K562 (cell line): ENCODE measurements around the gene WFDC13. TPM values are rescaled to one million over a fixed set of nuclear protein-coding genes. Genes with fewer than 3 reads are reported as not detected.

Experiments
- BACH1 ChIP-seq: fragments of 200-800 bp; sonication (Bioruptor generic); IDR thresholded peaks from 2 replicates; pipeline ENCODE4 v1.6.1; 2016; ENCODE audit warnings: missing genetic modification characterization, missing compliant biosample characterization
- GTF2A2 ChIP-seq: IDR thresholded peaks from 2 replicates; pipeline ENCODE4 v1.6.1; 2016; ENCODE audit warnings: mild to moderate bottlenecking, missing genetic modification characterization, missing compliant biosample characterization
- ZNF695 ChIP-seq: fragments of 450-650 bp; formaldehyde crosslinking; IDR thresholded peaks from 2 replicates; pipeline ENCODE4 v1.4.0; 2020; ENCODE audit warnings: mild to moderate bottlenecking, moderate library complexity
- microRNA-seq: library from miRNA; unstranded; fragments of <30 nt; microRNA quantifications from one replicate; pipeline ENCODE4, GENCODE V29; 2018; ENCODE audit warnings: borderline microRNAs expressed
- polyA plus RNA-seq, 8 experiments: library from polyadenylated mRNA; depleted of rRNA in 4 of 8; stranded (reverse) in 5 of 8; unstranded in 3 of 8; fragments of >200 nt; fragmentation: Nextera tagmentation in 2 of 8; fragmentation: Illumina TruSeq in 1 of 8; extraction: Ambion mirVana in 2 of 8; extraction: Trizol in 1 of 8; gene quantifications; 2 replicates each; pipeline versions ENCODE4 v1.2.1 to v1.2.3, GENCODE V29; 2011 to 2014; ENCODE audit warnings: inconsistent platforms in 1 of 8, missing spikeins in 1 of 8
- small RNA-seq: library from RNA; depleted of rRNA; stranded (forward); fragments of <200 nt; gene quantifications from one replicate; pipeline ENCODE3, GENCODE V24; 2014
- total RNA-seq, 7 experiments: library from RNA; depleted of rRNA in 6 of 7; stranded (reverse); fragments of >200 nt in 6 of 7; fragmentation: Illumina TruSeq in 2 of 7; extraction: Trizol in 2 of 7; gene quantifications; 2 replicates each; pipeline versions ENCODE4 v1.2.1 to v1.2.3, GENCODE V29; 2011 to 2021; ENCODE audit warnings: low replicate concordance in 1 of 7
- TF ChIP-seq, protein P1 (sequence below): fragments of 450-650 bp; IDR thresholded peaks from 2 replicates; pipeline ENCODE4 v1.6.1; 2018; ENCODE audit warnings: mild to moderate bottlenecking, low read depth; ENCODE audit not compliant: partially characterized antibody

WFDC13 gene
- total and polyA plus RNA-seq, 9 of the 15 experiments (the other 6 are each of a cell fraction or from before 2014, with no cell fraction given), result not detected

DNA sequence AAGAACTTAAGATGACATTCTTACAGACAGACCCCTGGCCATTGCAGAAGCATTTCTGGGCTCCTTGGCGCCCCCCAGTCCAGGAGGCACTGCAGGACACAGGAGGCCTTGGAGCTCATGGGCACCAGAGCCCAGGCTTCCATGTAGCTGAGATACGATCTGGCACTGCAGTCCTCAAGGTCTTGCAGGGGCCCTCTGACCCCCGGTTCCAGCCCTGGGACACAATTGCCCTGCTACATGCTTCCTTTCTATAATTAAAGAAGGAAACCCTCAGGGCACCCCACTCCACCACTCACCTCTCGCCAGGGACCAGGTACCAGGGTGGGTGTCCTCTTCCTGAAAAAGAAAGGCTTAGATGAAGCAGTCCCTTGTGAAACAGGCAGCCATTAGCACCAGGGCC lies 56.3 kb downstream of the WFDC13 start (continued):
- TF ChIP-seq, protein P1, sequence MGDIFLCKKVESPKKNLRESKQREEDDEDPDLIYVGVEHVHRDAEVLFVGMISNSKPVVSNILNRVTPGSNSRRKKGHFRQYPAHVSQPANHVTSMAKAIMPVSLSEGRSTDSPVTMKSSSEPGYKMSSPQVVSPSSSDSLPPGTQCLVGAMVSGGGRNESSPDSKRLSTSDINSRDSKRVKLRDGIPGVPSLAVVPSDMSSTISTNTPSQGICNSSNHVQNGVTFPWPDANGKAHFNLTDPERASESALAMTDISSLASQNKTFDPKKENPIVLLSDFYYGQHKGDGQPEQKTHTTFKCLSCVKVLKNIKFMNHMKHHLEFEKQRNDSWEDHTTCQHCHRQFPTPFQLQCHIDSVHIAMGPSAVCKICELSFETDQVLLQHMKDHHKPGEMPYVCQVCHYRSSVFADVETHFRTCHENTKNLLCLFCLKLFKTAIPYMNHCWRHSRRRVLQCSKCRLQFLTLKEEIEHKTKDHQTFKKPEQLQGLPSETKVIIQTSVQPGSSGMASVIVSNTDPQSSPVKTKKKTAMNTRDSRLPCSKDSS, result no peak
- TF ChIP-seq ZNF695 (CRISPR knock-in tag) (no peak), BACH1 (tag) (no peak), GTF2A2 (tag) (no peak)
- TF ChIP-seq, all 486 proteins: peak for 0

Small RNAs within 50 kb of the gene (microRNA-seq; reads per million reads assigned to microRNA genes)
- not detected for gene MIR3617

Small RNAs within 50 kb of the gene (small RNA-seq; reads per million reads assigned to genes)
- gene MIR3617 (not detected), gene SPINT5P (not detected)

Other genes starting within 250 kb of the WFDC13 start
Only the 7 nearest of the 23 such genes appear.
- gene WFDC10A, start 72.3 kb upstream of the WFDC13 start, total RNA-seq (2014; rRNA removed), result not detected in 2 replicates
- not detected in 2 replicates for gene WFDC10A, start 72.3 kb upstream of the WFDC13 start, total RNA-seq (2014; rRNA removed; fragmentation: Illumina TruSeq; extraction: Trizol)
- gene WFDC10A, start 72.3 kb upstream of the WFDC13 start, total RNA-seq (2015; rRNA removed; fragmentation: Illumina TruSeq; extraction: Trizol), result not detected in 2 replicates
- gene WFDC10A, start 72.3 kb upstream of the WFDC13 start, total RNA-seq (2021), result not detected in 2 replicates
- gene WFDC10A, start 72.3 kb upstream of the WFDC13 start, polyA plus RNA-seq (2011; rRNA removed), result not detected in 2 replicates
- gene WFDC10A, start 72.3 kb upstream of the WFDC13 start, polyA plus RNA-seq (2014; fragmentation: Illumina TruSeq; extraction: Trizol), result not detected in 2 replicates
- gene WFDC10A, start 72.3 kb upstream of the WFDC13 start, polyA plus RNA-seq (2014; fragmentation: Nextera tagmentation; extraction: Ambion mirVana), result not detected
- gene WFDC10A, start 72.3 kb upstream of the WFDC13 start, polyA plus RNA-seq (2014; rRNA removed), result not detected in 2 replicates
- not detected in 2 replicates for gene WFDC9, start 70.8 kb upstream of the WFDC13 start, total RNA-seq (2014; rRNA removed)
- not detected in 2 replicates for gene WFDC9, start 70.8 kb upstream of the WFDC13 start, total RNA-seq (2014; rRNA removed; fragmentation: Illumina TruSeq; extraction: Trizol)
- not detected in 2 replicates for gene WFDC9, start 70.8 kb upstream of the WFDC13 start, total RNA-seq (2015; rRNA removed; fragmentation: Illumina TruSeq; extraction: Trizol)
- not detected in 2 replicates for gene WFDC9, start 70.8 kb upstream of the WFDC13 start, total RNA-seq (2021)
- not detected in 2 replicates for gene WFDC9, start 70.8 kb upstream of the WFDC13 start, polyA plus RNA-seq (2011; rRNA removed)
- gene WFDC9, start 70.8 kb upstream of the WFDC13 start, polyA plus RNA-seq (2014; fragmentation: Illumina TruSeq; extraction: Trizol), result not detected in 2 replicates
- not detected for gene WFDC9, start 70.8 kb upstream of the WFDC13 start, polyA plus RNA-seq (2014; fragmentation: Nextera tagmentation; extraction: Ambion mirVana)
- not detected in 2 replicates for gene WFDC9, start 70.8 kb upstream of the WFDC13 start, polyA plus RNA-seq (2014; rRNA removed)
- gene WFDC11, start 31.8 kb upstream of the WFDC13 start, total RNA-seq (2014; rRNA removed), result not detected in 2 replicates
- not detected in 2 replicates for gene WFDC11, start 31.8 kb upstream of the WFDC13 start, total RNA-seq (2014; rRNA removed; fragmentation: Illumina TruSeq; extraction: Trizol)
- gene WFDC11, start 31.8 kb upstream of the WFDC13 start, total RNA-seq (2015; rRNA removed; fragmentation: Illumina TruSeq; extraction: Trizol), result not detected in 2 replicates
- not detected in 2 replicates for gene WFDC11, start 31.8 kb upstream of the WFDC13 start, total RNA-seq (2021)
- not detected in 2 replicates for gene WFDC11, start 31.8 kb upstream of the WFDC13 start, polyA plus RNA-seq (2011; rRNA removed)
- gene WFDC11, start 31.8 kb upstream of the WFDC13 start, polyA plus RNA-seq (2014; fragmentation: Illumina TruSeq; extraction: Trizol), result not detected in 2 replicates
- gene WFDC11, start 31.8 kb upstream of the WFDC13 start, polyA plus RNA-seq (2014; fragmentation: Nextera tagmentation; extraction: Ambion mirVana), result not detected
- gene WFDC11, start 31.8 kb upstream of the WFDC13 start, polyA plus RNA-seq (2014; rRNA removed), result not detected in 2 replicates
- gene WFDC10B, start 3.0 kb downstream of the WFDC13 start, total RNA-seq (2014; rRNA removed), result not detected in 2 replicates
- not detected in 2 replicates for gene WFDC10B, start 3.0 kb downstream of the WFDC13 start, total RNA-seq (2014; rRNA removed; fragmentation: Illumina TruSeq; extraction: Trizol)
- not detected in 2 replicates for gene WFDC10B, start 3.0 kb downstream of the WFDC13 start, total RNA-seq (2015; rRNA removed; fragmentation: Illumina TruSeq; extraction: Trizol)
- gene WFDC10B, start 3.0 kb downstream of the WFDC13 start, total RNA-seq (2021), result not detected in 2 replicates
- gene WFDC10B, start 3.0 kb downstream of the WFDC13 start, polyA plus RNA-seq (2011; rRNA removed), result not detected in 2 replicates
- gene WFDC10B, start 3.0 kb downstream of the WFDC13 start, polyA plus RNA-seq (2014; fragmentation: Illumina TruSeq; extraction: Trizol), result not detected in 2 replicates
- gene WFDC10B, start 3.0 kb downstream of the WFDC13 start, polyA plus RNA-seq (2014; fragmentation: Nextera tagmentation; extraction: Ambion mirVana), result not detected
- not detected in 2 replicates for gene WFDC10B, start 3.0 kb downstream of the WFDC13 start, polyA plus RNA-seq (2014; rRNA removed)
- not detected in 2 replicates for gene SPINT4, start 20.3 kb downstream of the WFDC13 start, total RNA-seq (2014; rRNA removed)
- not detected in 2 replicates for gene SPINT4, start 20.3 kb downstream of the WFDC13 start, total RNA-seq (2014; rRNA removed; fragmentation: Illumina TruSeq; extraction: Trizol)
- not detected in 2 replicates for gene SPINT4, start 20.3 kb downstream of the WFDC13 start, total RNA-seq (2015; rRNA removed; fragmentation: Illumina TruSeq; extraction: Trizol)
- gene SPINT4, start 20.3 kb downstream of the WFDC13 start, total RNA-seq (2021), result not detected in 2 replicates
- gene SPINT4, start 20.3 kb downstream of the WFDC13 start, polyA plus RNA-seq (2011; rRNA removed), result not detected in 2 replicates
- not detected in 2 replicates for gene SPINT4, start 20.3 kb downstream of the WFDC13 start, polyA plus RNA-seq (2014; fragmentation: Illumina TruSeq; extraction: Trizol)
- gene SPINT4, start 20.3 kb downstream of the WFDC13 start, polyA plus RNA-seq (2014; fragmentation: Nextera tagmentation; extraction: Ambion mirVana), result not detected
- gene SPINT4, start 20.3 kb downstream of the WFDC13 start, polyA plus RNA-seq (2014; rRNA removed), result not detected in 2 replicates
- gene WFDC3, start 89.8 kb downstream of the WFDC13 start, total RNA-seq (2014; rRNA removed), result not detected in 2 replicates
- gene WFDC3, start 89.8 kb downstream of the WFDC13 start, total RNA-seq (2014; rRNA removed; fragmentation: Illumina TruSeq; extraction: Trizol), result not detected in 2 replicates
- gene WFDC3, start 89.8 kb downstream of the WFDC13 start, total RNA-seq (2015; rRNA removed; fragmentation: Illumina TruSeq; extraction: Trizol), result not detected in 2 replicates
- gene WFDC3, start 89.8 kb downstream of the WFDC13 start, total RNA-seq (2021), result 0.45 TPM in 1 of 2 replicates, not detected in the other
- not detected in 2 replicates for gene WFDC3, start 89.8 kb downstream of the WFDC13 start, polyA plus RNA-seq (2011; rRNA removed)
- gene WFDC3, start 89.8 kb downstream of the WFDC13 start, polyA plus RNA-seq (2014; fragmentation: Illumina TruSeq; extraction: Trizol), result not detected in 2 replicates
- gene WFDC3, start 89.8 kb downstream of the WFDC13 start, polyA plus RNA-seq (2014; fragmentation: Nextera tagmentation; extraction: Ambion mirVana), result under 1 TPM in 1 of 2 experiments, not detected in 1; 0.28 TPM
- 0.85 TPM in 1 of 2 replicates, not detected in the other for gene WFDC3, start 89.8 kb downstream of the WFDC13 start, polyA plus RNA-seq (2014; rRNA removed)
- gene DNTTIP1, start 89.9 kb downstream of the WFDC13 start, total RNA-seq (2014; rRNA removed), result 27.4 and 27.9 TPM in 2 replicates
- 13.8 and 15.8 TPM in 2 replicates for gene DNTTIP1, start 89.9 kb downstream of the WFDC13 start, total RNA-seq (2014; rRNA removed; fragmentation: Illumina TruSeq; extraction: Trizol)
- gene DNTTIP1, start 89.9 kb downstream of the WFDC13 start, total RNA-seq (2015; rRNA removed; fragmentation: Illumina TruSeq; extraction: Trizol), result 17.8 and 18.0 TPM in 2 replicates
- gene DNTTIP1, start 89.9 kb downstream of the WFDC13 start, total RNA-seq (2021), result 28.1 and 30.0 TPM in 2 replicates
- gene DNTTIP1, start 89.9 kb downstream of the WFDC13 start, polyA plus RNA-seq (2011; rRNA removed), result 33.3 and 37.9 TPM in 2 replicates
- gene DNTTIP1, start 89.9 kb downstream of the WFDC13 start, polyA plus RNA-seq (2014; fragmentation: Illumina TruSeq; extraction: Trizol), result 39.8 and 46.3 TPM in 2 replicates
- gene DNTTIP1, start 89.9 kb downstream of the WFDC13 start, polyA plus RNA-seq (2014; fragmentation: Nextera tagmentation; extraction: Ambion mirVana), result 10 to 100 TPM in 1 of 2 experiments, 1 to 10 TPM in 1; 8.6 to 11.1 TPM
- 55.9 and 58.8 TPM in 2 replicates for gene DNTTIP1, start 89.9 kb downstream of the WFDC13 start, polyA plus RNA-seq (2014; rRNA removed)